Esophagus mucosa (tissue), 1 donor: ENCODE results near the gene RASGRF2. TPM values are rescaled to one million over a fixed set of nuclear protein-coding genes. Genes with fewer than 3 reads are reported as not detected.
"Not testable (repeated sequence)": the region's sequence is repeated elsewhere in the genome, so short reads cannot be mapped to it uniquely, and the experiment has no call there.

ENCODE experiments used
- ATAC-seq: fragments of 200-7000 bp; cut with Tn5 transposase; one replicate; pipeline ENCODE4 v1.9.1; 2020
- total RNA-seq: library from RNA; stranded (reverse); gene quantifications from one replicate; pipeline ENCODE4 v1.2.4, GENCODE V29; 2023
- donor health status: DM: yes; HTN: yes; CAD: no.

Gene RASGRF2
- total RNA-seq, 1 donor from 2014 or later, result 1.1 TPM

- no peak for ATAC-seq
These were observed 27.1 kb downstream of the RASGRF2 start for GRCh38 chr5:80987078-80987766.

GRCh38 chr5:80988419-80988935 lies 28.3 kb downstream of the RASGRF2 start:
- ATAC-seq, result no peak

DNA sequence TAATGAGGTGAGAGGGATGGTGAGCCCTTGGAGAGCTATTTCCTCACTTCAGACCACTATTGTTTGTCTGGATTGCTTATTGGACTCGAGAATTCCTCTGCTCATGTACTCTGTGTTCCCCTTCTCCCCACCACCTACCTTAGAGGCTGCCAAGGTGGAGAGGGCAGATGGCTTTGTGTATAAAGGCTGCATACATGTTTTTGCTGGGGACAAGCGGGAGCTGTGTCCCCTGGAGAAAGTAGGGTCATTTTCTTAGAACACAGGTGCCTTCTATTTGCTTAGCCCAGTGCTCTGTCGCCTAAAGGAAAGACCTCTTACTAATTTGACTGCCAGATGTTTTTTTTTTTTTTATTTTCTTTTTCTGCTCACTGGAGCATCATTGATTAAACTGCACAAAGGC lies 29.7 kb downstream of the RASGRF2 start:
- no peak for ATAC-seq

GRCh38 chr5:80990527-80990926 lies 30.4 kb downstream of the RASGRF2 start:
- no peak for ATAC-seq

- ATAC-seq, result peak; percentile 64
These were observed 30.8 kb downstream of the RASGRF2 start for GRCh38 chr5:80990971-80991370.

- no peak for ATAC-seq
These were observed 35.7 kb downstream of the RASGRF2 start for GRCh38 chr5:80995908-80996307.

DNA sequence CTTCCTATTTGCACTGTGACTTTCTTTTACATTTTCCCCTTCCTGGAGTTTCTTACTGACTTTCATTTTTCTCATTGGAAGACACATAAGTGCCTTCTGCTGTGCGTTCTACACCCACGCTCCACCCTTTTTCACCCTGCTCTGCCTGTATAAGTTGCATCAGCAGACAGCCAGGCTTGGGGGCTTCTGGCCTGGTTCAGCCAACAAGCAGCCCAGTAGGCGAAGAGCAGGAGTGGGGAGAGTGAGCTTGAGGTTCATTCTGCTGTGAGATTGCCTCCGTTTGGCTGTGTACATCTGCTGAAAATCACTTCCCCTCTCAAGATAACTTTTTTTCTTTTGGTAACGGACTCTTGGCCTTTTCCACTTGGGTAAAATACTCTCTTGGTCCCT lies 38.4 kb downstream of the RASGRF2 start:
- ATAC-seq, result no peak

DNA sequence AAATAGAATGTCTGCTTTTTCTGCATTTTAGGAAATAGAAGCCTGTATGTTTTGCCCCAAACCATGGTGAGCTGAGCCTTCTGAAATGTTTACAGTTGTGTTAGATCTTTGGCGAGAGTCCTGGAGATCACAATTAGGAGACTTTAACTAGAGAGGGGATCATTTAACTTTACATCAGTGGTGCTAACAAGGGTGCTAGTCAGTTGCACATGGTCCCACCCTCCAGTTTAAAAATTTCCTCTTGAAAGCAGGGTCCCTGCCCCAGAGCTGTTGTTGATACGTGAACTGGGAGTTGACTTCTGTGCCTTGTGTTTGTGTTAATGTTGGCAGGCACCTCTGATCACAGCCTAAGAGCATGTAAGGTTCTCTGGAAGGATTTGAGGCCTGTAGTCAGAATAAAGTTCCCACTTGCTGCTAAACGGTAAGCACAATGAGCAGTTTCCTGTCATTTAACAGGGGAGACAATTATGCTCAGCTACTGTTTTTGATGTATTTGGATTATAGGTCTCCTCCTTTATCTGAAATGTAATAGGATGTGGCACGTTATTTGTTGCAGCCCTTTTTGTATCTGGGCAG lies 43.7 kb downstream of the RASGRF2 start:
- ATAC-seq, result no peak

- no peak for ATAC-seq
These were observed 45.5 kb downstream of the RASGRF2 start for GRCh38 chr5:81005708-81006107.

GRCh38 chr5:81006231-81006630 lies 46.1 kb downstream of the RASGRF2 start:
- ATAC-seq, result no peak

GRCh38 chr5:81006947-81007636 lies 46.9 kb downstream of the RASGRF2 start:
- ATAC-seq, result no peak

DNA sequence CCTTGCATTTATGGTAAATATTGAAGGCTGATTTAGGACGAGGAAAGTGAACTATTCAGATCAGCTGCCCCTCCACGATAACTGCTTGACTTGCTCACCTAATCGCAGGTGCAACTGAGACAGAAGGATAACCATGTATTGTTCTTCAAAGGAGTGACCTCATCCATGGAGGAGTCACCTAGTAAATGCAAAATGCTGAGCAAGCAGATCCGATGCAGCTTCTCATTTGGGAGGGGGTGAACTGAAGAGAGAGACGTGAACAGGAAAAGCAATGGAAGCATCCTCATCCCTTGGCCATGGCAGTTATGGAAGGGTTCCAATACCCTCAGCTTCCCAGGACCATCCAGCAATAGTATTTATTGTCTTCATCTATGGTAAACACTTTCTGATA lies 47.5 kb downstream of the RASGRF2 start:
- ATAC-seq, result no peak

- no peak for ATAC-seq
These were observed 50.4 kb downstream of the RASGRF2 start for GRCh38 chr5:81010336-81011169.

DNA sequence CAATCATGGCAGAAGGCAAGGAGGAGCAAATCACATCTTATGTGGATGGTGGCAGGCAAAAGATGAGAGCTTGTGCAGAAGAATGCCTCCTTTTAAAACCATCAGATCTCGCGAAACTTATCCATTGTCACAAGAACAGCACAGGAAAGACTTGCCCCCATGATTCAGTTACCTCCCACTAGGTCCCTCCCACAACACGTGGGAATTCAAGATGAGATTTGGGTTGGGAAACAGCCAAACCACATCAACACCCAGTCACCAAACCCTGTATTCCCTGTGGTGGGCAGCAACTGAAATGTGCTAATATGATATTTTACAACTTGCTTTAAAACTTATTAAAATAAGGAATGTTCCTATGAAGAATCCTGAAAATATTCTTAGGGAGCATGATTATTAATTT lies 54.2 kb downstream of the RASGRF2 start:
- ATAC-seq, result no peak

DNA sequence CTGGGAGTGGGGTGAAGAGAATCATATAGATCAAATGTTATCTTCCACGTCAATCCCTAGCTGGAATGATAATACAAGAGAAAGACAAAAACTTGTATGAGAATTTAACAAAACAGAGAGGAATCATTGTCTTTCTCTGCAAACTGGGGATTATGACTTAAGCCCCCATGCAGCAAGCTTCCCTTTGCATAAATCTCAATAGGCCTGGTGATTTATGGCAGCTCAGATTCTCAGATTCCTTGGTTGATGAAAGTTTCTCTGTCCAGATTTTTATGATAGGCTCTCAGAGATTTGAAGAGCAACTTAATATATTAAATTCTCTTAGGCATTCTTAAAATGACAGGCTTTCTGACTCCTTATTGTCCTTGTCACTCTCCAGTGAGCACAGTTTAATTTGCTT lies 56.0 kb downstream of the RASGRF2 start:
- no peak for ATAC-seq

DNA sequence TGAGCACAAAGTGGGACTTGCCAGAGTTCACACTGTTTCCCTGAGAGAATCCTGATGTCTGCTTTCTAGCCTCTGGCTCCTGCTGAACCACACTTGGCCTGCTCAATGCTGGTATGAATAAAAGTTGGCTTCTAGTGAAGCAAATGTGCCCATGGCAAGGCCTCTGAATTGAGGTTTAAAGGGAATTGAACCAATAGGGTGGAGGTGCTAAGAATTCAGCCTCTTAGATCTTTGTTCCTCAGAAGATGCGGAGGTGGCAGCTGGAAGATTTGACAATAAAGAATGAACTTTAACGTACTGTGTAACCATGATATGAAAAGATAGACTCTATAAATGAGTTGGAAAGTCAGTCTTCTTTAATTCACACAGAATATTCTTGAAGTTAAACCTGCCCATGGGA lies 57.2 kb downstream of the RASGRF2 start:
- no peak for ATAC-seq

- not testable (repeated sequence) for ATAC-seq
These were observed 58.4 kb downstream of the RASGRF2 start for GRCh38 chr5:81018608-81019007.

GRCh38 chr5:81019748-81020147 lies 59.6 kb downstream of the RASGRF2 start:
- ATAC-seq, result no peak

- no peak for ATAC-seq
These were observed 60.5 kb downstream of the RASGRF2 start for GRCh38 chr5:81020478-81021167.

- no peak for ATAC-seq
These were observed 61.3 kb downstream of the RASGRF2 start for GRCh38 chr5:81021486-81021885.

DNA sequence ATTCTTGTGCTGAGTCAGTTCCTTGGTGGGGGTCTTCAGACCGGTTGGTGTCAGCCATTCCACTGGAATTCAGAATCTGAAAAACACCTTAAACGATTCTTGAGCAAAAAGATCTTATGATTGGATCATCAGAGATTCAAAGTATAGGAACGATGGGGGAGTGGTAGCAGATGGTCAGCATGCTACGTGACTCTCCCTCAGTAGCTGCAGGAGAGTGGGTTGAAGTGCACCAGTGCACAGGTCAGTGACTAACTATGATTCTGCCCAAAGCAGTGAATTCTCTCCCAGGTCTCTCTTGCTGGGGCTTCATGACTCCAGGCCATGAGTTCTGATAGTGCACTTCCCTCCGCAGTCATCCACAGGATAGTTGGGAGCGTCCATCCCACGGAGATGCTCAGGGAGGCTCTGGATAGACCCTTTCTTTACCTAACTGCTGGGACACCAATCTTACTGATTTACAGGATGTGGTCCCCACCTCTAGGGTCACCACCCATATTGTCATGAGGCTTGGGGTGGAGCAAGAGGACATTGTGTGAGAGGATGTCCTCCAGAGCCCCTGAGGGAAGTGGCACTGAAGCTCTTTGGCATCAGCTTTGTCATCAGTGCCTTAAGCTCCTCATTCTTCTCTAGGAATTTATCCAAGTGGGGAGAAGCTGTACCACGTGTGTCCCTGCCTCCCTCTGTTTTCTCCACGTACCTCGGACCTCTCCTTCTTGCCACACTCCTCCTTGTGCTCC lies 62.0 kb downstream of the RASGRF2 start:
- no peak for ATAC-seq

- ATAC-seq, result no peak
These were observed 62.5 kb downstream of the RASGRF2 start for GRCh38 chr5:81022688-81023084.
